Suppressor macrophage (primary cell): ENCODE data around the gene SPEG.
A peak's percentile ranks its signal among the peaks of the same experiment; 100 is the strongest.

Experiments
- DNase-seq, 4 experiments: peaks; one replicate each; pipeline ENCODE4 v3.0.0-alpha.2; 2020 to 2022

Gene SPEG

GRCh38 chr2:219464286-219465032, 29.8 kb downstream of the SPEG start:
- DNase-seq: no peak

GRCh38 chr2:219465659-219466561, 31.3 kb downstream of the SPEG start:
- no peak for DNase-seq

GRCh38 chr2:219466816-219467735, 32.4 kb downstream of the SPEG start:
- DNase-seq: no peak

GRCh38 chr2:219467736-219468075, 33.1 kb downstream of the SPEG start:
- no peak for DNase-seq

- peak in 1 of 4 experiments; percentile 20 for DNase-seq
Observed at GRCh38 chr2:219468410-219469185, 34.0 kb downstream of the SPEG start.

GRCh38 chr2:219469186-219469724, 34.6 kb downstream of the SPEG start:
- peak; percentile 56 to 78 (median 74) for DNase-seq

- no peak for DNase-seq
Observed at GRCh38 chr2:219470429-219470828, 35.8 kb downstream of the SPEG start.

- DNase-seq: no peak
Observed at GRCh38 chr2:219471476-219472371, 37.1 kb downstream of the SPEG start.

- no peak for DNase-seq
Observed at GRCh38 chr2:219472629-219473187, 38.1 kb downstream of the SPEG start.

GRCh38 chr2:219473511-219473910, 38.9 kb downstream of the SPEG start:
- no peak for DNase-seq

- no peak for DNase-seq
Observed at GRCh38 chr2:219474285-219475060, 39.8 kb downstream of the SPEG start.

GRCh38 chr2:219475278-219475677, 40.6 kb downstream of the SPEG start:
- DNase-seq: no peak

- peak; percentile 64 to 86 (median 78) for DNase-seq
Observed at GRCh38 chr2:219475697-219476651, 41.3 kb downstream of the SPEG start.

- no peak for DNase-seq
Observed at GRCh38 chr2:219476652-219477151, 42.1 kb downstream of the SPEG start.

GRCh38 chr2:219477179-219477578, 42.5 kb downstream of the SPEG start:
- DNase-seq: no peak

GRCh38 chr2:219477815-219478214, 43.2 kb downstream of the SPEG start:
- no peak for DNase-seq

- DNase-seq: no peak
Observed at GRCh38 chr2:219478916-219479315, 44.3 kb downstream of the SPEG start.

GRCh38 chr2:219480004-219480403, 45.4 kb downstream of the SPEG start:
- DNase-seq: no peak
